H1 (cell line): ENCODE results near the gene HRH3. TPM values are rescaled to one million over a fixed set of nuclear protein-coding genes. Genes with fewer than 3 reads are reported as not detected.

Source experiments
- CTCF ChIA-PET: fragments of 300-600 bp; sonication (Branson Sonifier 250); formaldehyde crosslinking; loops from one replicate; lab custom pipeline; 2021; ENCODE audit not compliant: partially characterized antibody; lab: Charles Lee
- POLR2A ChIA-PET: fragments of 300-600 bp; sonication (Branson Sonifier 250); formaldehyde crosslinking; loops from one replicate; lab custom pipeline; 2021; ENCODE audit warnings: inconsistent platforms; ENCODE audit not compliant: partially characterized antibody; lab: Charles Lee
- DNase-seq, 2 experiments: peaks; one replicate each; pipeline versions ENCODE4 v3.0.0 to v3.0.0-alpha.2; 2010 to 2022; ENCODE audit warnings: low spot score in 2 of 2, low read depth in 1 of 2, mixed read lengths in 1 of 2
- FAIRE-seq: peaks from 2 replicates; lab custom pipeline; 2011; peaks lifted over from hg19 to GRCh38; lab: Jason Lieb, UNC
- H2AFZ ChIP-seq: 2 replicates; pipeline ENCODE4 v1.8.1; 2012; ENCODE audit warnings: low read length, inconsistent platforms
- H2AK5ac ChIP-seq: 2 replicates; pipeline ENCODE4 v1.6.1; 2013; ENCODE audit warnings: low read depth, low read length
- H2BK120ac ChIP-seq: replicated peaks from 2 replicates; pipeline ENCODE3; 2013; ENCODE audit warnings: low read depth, low read length, inconsistent platforms
- H2BK12ac ChIP-seq: 2 replicates; pipeline ENCODE4 v1.6.1; 2013; ENCODE audit warnings: low read depth, low read length
- H2BK15ac ChIP-seq: 2 replicates; pipeline ENCODE4 v1.6.1; 2013; ENCODE audit warnings: low read length
- H2BK20ac ChIP-seq: 2 replicates; pipeline ENCODE4 v1.6.1; 2013; ENCODE audit warnings: low read length
- H2BK5ac ChIP-seq: 2 replicates; pipeline ENCODE4 v1.6.1; 2013; ENCODE audit warnings: low read depth, low read length
- H3K14ac ChIP-seq: 2 replicates; pipeline ENCODE4 v1.6.1; 2013; ENCODE audit warnings: inconsistent platforms; ENCODE audit not compliant: insufficient read length
- H3K18ac ChIP-seq: 2 replicates; pipeline ENCODE4 v1.6.1; 2013; ENCODE audit warnings: low read length; ENCODE audit errors: extremely low read depth
- H3K23ac ChIP-seq: 2 replicates; pipeline ENCODE4 v1.6.1; 2013; ENCODE audit warnings: inconsistent platforms; ENCODE audit not compliant: insufficient read length
- H3K23me2 ChIP-seq: 2 replicates; pipeline ENCODE4 v1.6.1; 2013; ENCODE audit warnings: low read depth, low read length
- H3K27ac ChIP-seq: 2 replicates; pipeline ENCODE4 v1.6.1; 2011; ENCODE audit warnings: low read depth, low read length, inconsistent platforms
- H3K27me3 ChIP-seq, 4 experiments: replicated peaks in 1 of 4; 1 replicate in 1 of 4; 2 replicates in 3 of 4; pipeline versions ENCODE4 v1.6.1 to v1.8.1; 2011 to 2013; ENCODE audit warnings: low read length in 3 of 4, mild to moderate bottlenecking in 3 of 4, inconsistent platforms in 2 of 4, mixed read lengths in 2 of 4, moderate library complexity in 1 of 4; ENCODE audit not compliant: control insufficient read depth in 3 of 4, insufficient read depth in 3 of 4; ENCODE audit errors: extremely low read depth in 1 of 4
- H3K36me3 ChIP-seq, 4 experiments: 2 replicates each; pipeline versions ENCODE4 v1.6.1 to v1.8.1; 2011 to 2013; ENCODE audit warnings: mild to moderate bottlenecking in 4 of 4, low read length in 3 of 4, moderate library complexity in 2 of 4, control low read depth in 1 of 4, inconsistent platforms in 1 of 4; ENCODE audit not compliant: insufficient read depth in 4 of 4, control insufficient read depth in 2 of 4
- H3K4ac ChIP-seq: replicated peaks from 2 replicates; pipeline ENCODE3; 2013; ENCODE audit warnings: low read length, low read depth, mixed read lengths, inconsistent platforms; ENCODE audit not compliant: insufficient read length
- H3K4me1 ChIP-seq, 4 experiments: replicated peaks in 1 of 4; 1 replicate in 1 of 4; 2 replicates in 3 of 4; pipeline versions ENCODE4 v1.6.1 to v1.8.1; 2011 to 2013; ENCODE audit warnings: low read length in 3 of 4, inconsistent platforms in 2 of 4, mixed read lengths in 1 of 4; ENCODE audit not compliant: insufficient read depth in 4 of 4, control insufficient read depth in 3 of 4
- H3K4me2 ChIP-seq, 2 experiments: 2 replicates each; pipeline versions ENCODE4 v1.6.1 to v1.8.1; 2011 to 2013; ENCODE audit warnings: low read depth in 2 of 2, low read length in 2 of 2, control low read depth in 1 of 2, inconsistent platforms in 1 of 2, mild to moderate bottlenecking in 1 of 2; ENCODE audit not compliant: insufficient read depth in 1 of 2
- H3K4me3 ChIP-seq, 4 experiments: fragments of 200-600, 300-600 bp in 1 of 4; sonication (generic), shearing (Covaris generic), sonication (Bioruptor Twin) in 1 of 4; 2 replicates each; pipeline versions ENCODE4 v1.5.1 to v1.8.1; 2011 to 2016; ENCODE audit warnings: low read length in 4 of 4, low read depth in 3 of 4, control low read depth in 2 of 4, inconsistent platforms in 2 of 4, mild to moderate bottlenecking in 2 of 4, mixed read lengths in 1 of 4, moderate library complexity in 1 of 4; ENCODE audit not compliant: insufficient read depth in 2 of 4; ENCODE audit errors: extremely low read depth in 1 of 4
- H3K56ac ChIP-seq: replicated peaks from 2 replicates; pipeline ENCODE3; 2013; ENCODE audit warnings: low read depth, mild to moderate bottlenecking, mixed read lengths, low read length, inconsistent platforms; ENCODE audit not compliant: insufficient read length
- H3K79me1 ChIP-seq: 2 replicates; pipeline ENCODE4 v1.6.1; 2013; ENCODE audit warnings: low read depth, low read length, control low read depth
- H3K79me2 ChIP-seq, 2 experiments: 2 replicates each; pipeline versions ENCODE4 v1.6.1 to v1.8.1; 2012 to 2013; ENCODE audit warnings: low read length in 2 of 2, mild to moderate bottlenecking in 2 of 2, inconsistent platforms in 1 of 2; ENCODE audit not compliant: insufficient read depth in 2 of 2, control insufficient read depth in 1 of 2
- H3K9ac ChIP-seq, 4 experiments: replicated peaks in 1 of 4; 1 replicate in 1 of 4; 2 replicates in 3 of 4; pipeline versions ENCODE4 v1.6.1 to v1.8.1; 2011 to 2013; ENCODE audit warnings: low read depth in 3 of 4, low read length in 3 of 4, control low read depth in 2 of 4, mild to moderate bottlenecking in 2 of 4, moderate library complexity in 2 of 4, inconsistent platforms in 1 of 4; ENCODE audit errors: extremely low read depth in 1 of 4
- H3K9me3 ChIP-seq, 2 experiments: 2 replicates each; pipeline versions ENCODE4 v1.6.1 to v1.8.1; 2012 to 2013; ENCODE audit warnings: mild to moderate bottlenecking in 2 of 2, moderate library complexity in 2 of 2, control low read depth in 1 of 2, inconsistent platforms in 1 of 2, low read depth in 1 of 2, low read length in 1 of 2, mixed read lengths in 1 of 2; ENCODE audit not compliant: insufficient read depth in 2 of 2
- H4K20me1 ChIP-seq, 2 experiments: replicated peaks in 1 of 2; 2 replicates each; pipeline versions ENCODE3 to v1.8.1; 2011 to 2013; ENCODE audit warnings: inconsistent platforms in 2 of 2, low read length in 2 of 2, mild to moderate bottlenecking in 1 of 2; ENCODE audit not compliant: insufficient read depth in 2 of 2, control insufficient read depth in 1 of 2
- H4K5ac ChIP-seq: 2 replicates; pipeline ENCODE4 v1.6.1; 2013; ENCODE audit warnings: low read length, low read depth, mixed read lengths, inconsistent platforms; ENCODE audit not compliant: insufficient read length
- H4K8ac ChIP-seq: 2 replicates; pipeline ENCODE4 v1.8.0; 2013; ENCODE audit warnings: mild to moderate bottlenecking, moderate library complexity, low read length, inconsistent platforms; ENCODE audit not compliant: insufficient read depth; ENCODE audit errors: extremely low read depth
- H4K91ac ChIP-seq: replicated peaks from 2 replicates; pipeline ENCODE3; 2013; ENCODE audit warnings: low read length, mixed read lengths, inconsistent platforms; ENCODE audit not compliant: insufficient read length
- ATF3 ChIP-seq: IDR thresholded peaks from 2 replicates; pipeline ENCODE4 v1.6.1; 2011; ENCODE audit warnings: low read depth, mild to moderate bottlenecking, low read length; ENCODE audit not compliant: insufficient read depth
- BCL11A ChIP-seq, 2 experiments: IDR thresholded peaks; one replicate each; pipeline ENCODE4 v1.6.1; 2011; ENCODE audit warnings: low read depth in 2 of 2, low read length in 2 of 2, mild to moderate bottlenecking in 2 of 2
- CHD1 ChIP-seq: IDR thresholded peaks from 2 replicates; pipeline ENCODE4 v1.6.1; 2012; ENCODE audit warnings: low read depth, low read length, improper control_type of control experiment
- EZH2 ChIP-seq: fragments of 200-600 bp; sonication (generic); IDR thresholded peaks from 2 replicates; pipeline ENCODE4 v1.7.1; 2012; ENCODE audit warnings: low read depth, mild to moderate bottlenecking, moderate library complexity, low read length, inconsistent platforms; ENCODE audit not compliant: severe bottlenecking
- GABPA ChIP-seq: IDR thresholded peaks from 2 replicates; pipeline ENCODE4 v1.6.1; 2011; ENCODE audit warnings: mild to moderate bottlenecking, low read length, moderate library complexity, borderline replicate concordance; ENCODE audit not compliant: insufficient read depth
- HDAC2 ChIP-seq, 2 experiments: fragments of 300-600 bp in 1 of 2; sonication (generic) in 1 of 2; IDR thresholded peaks; 2 replicates each; pipeline ENCODE4 v1.6.1; 2011 to 2012; ENCODE audit warnings: low read depth in 2 of 2, low read length in 2 of 2, mild to moderate bottlenecking in 2 of 2, moderate library complexity in 2 of 2, borderline replicate concordance in 1 of 2, inconsistent platforms in 1 of 2
- JUN ChIP-seq: IDR thresholded peaks from 2 replicates; pipeline ENCODE4 v1.6.1; 2011; ENCODE audit warnings: low read depth, mild to moderate bottlenecking, improper control_type of control experiment, low read length
- JUND ChIP-seq: IDR thresholded peaks from 2 replicates; pipeline ENCODE4 v1.6.1; 2011; ENCODE audit warnings: mild to moderate bottlenecking, improper control_type of control experiment, low read length
- KDM5A ChIP-seq: fragments of 200-600 bp; IDR thresholded peaks from 2 replicates; pipeline ENCODE4 v1.7.1; 2012; ENCODE audit warnings: mild to moderate bottlenecking, low read length, inconsistent platforms, mixed read lengths
- PHF8 ChIP-seq: fragments of 200-600 bp; sonication (generic); conservative IDR thresholded peaks from 2 replicates; pipeline ENCODE4 v1.7.1; 2012; ENCODE audit warnings: low read depth, mild to moderate bottlenecking, inconsistent platforms, low read length, moderate library complexity
- POLR2AphosphoS5 ChIP-seq: IDR thresholded peaks from 2 replicates; pipeline ENCODE4 v1.6.1; 2011; ENCODE audit warnings: low read depth, low read length
- SIN3A ChIP-seq, 2 experiments: IDR thresholded peaks in 1 of 2; conservative IDR thresholded peaks in 1 of 2; 2 replicates each; pipeline ENCODE4 v1.6.1; 2011 to 2012; ENCODE audit warnings: low read length in 2 of 2, improper control_type of control experiment in 1 of 2, low read depth in 1 of 2, mild to moderate bottlenecking in 1 of 2
- WGBS, 2 experiments: shearing (Covaris generic) in 1 of 2; methylation state at CpG; one replicate each; pipeline versions ENCODE4 v1.1.6 to v1.1.7; 2013 to 2015; ENCODE audit warnings: low lambda C conversion rate in 2 of 2, mixed read lengths in 2 of 2, inconsistent platforms in 1 of 2, low coverage in 1 of 2, missing lambda C conversion rate in 1 of 2; ENCODE audit not compliant: insufficient replicate concordance in 2 of 2, insufficient coverage in 1 of 2, insufficient read length in 1 of 2; ENCODE audit errors: extremely low coverage in 1 of 2, missing lambda C conversion rate in 1 of 2; 5-methylcytosine and 5-hydroxymethylcytosine counted together
- polyA plus RNA-seq, 7 experiments: library from polyadenylated mRNA; depleted of rRNA in 3 of 7; stranded (reverse) in 5 of 7; unstranded in 2 of 7; fragments of >200 nt in 5 of 7; fragments of 200-250 nt in 2 of 7; gene quantifications; 1 replicate in 5 of 7; 2 replicates in 1 of 7; 4 replicates in 1 of 7; pipeline versions ENCODE4 v1.2.1 to v1.2.3, GENCODE V29; 2011 to 2013; ENCODE audit warnings: missing spikeins in 2 of 7, mixed read lengths in 2 of 7
- total RNA-seq: library from RNA; stranded (reverse); fragmentation: NEBNext Ultra II Directional; extraction: Animal tissue kit (Norgen Biotek cat#: 25700); gene quantifications from 2 replicates; pipeline ENCODE4 v1.2.1, GENCODE V29; 2021

The HRH3 gene
- total and polyA plus RNA-seq, 2 of the 8 experiments (the other 6 are each of a cell fraction or from before 2014, with no cell fraction given), result 2.0 to 4.5 TPM

GRCh38 chr20:62222266-62222850 lies 2.3 kb upstream of the HRH3 start:
- Histone ChIP-seq H3K9ac (no peak overlapping the region), H3K23ac (no peak overlapping the region), H4K8ac (no peak overlapping the region), H3K27ac (no peak overlapping the region), H4K91ac (no peak overlapping the region), H2AFZ (no peak overlapping the region), H3K79me1 (no peaks in the 10 kb centered on the region), H3K4me3 (no peak overlapping the region), H2BK5ac (no peak overlapping the region), H3K18ac (no peak overlapping the region), H2BK15ac (0 out of 2 replicates have a peak overlapping the region, but pooled peaks have one; percentile 61), H2AK5ac (no peak overlapping the region), H3K9me3 (no peaks in the 10 kb centered on the region), H3K4me2 (no peak overlapping the region), H2BK20ac (no peak overlapping the region), H3K23me2 (peaks cover 21% of the 10 kb centered on the region; the same call in 1 of the 2 replicates), H3K4me1 (peaks cover 0 to 34% (median 16%) of the 10 kb centered on the region in 4 experiments; a peak in 6 of 7 replicates), H3K14ac (no peak overlapping the region), H3K56ac (no peak overlapping the region), H3K79me2 (no peaks in the 10 kb centered on the region), H3K4ac (no peak overlapping the region), H3K36me3 (no peaks in the 10 kb centered on the region), H3K27me3 (peaks cover 9 to 64% (median 43%) of the 10 kb centered on the region in 4 experiments), H2BK12ac (no peak overlapping the region; the same call in 1 of the 2 replicates), H2BK120ac (no peak overlapping the region), H4K5ac (no peak overlapping the region), H4K20me1 (peaks cover 6 to 18% of the 10 kb centered on the region in 2 experiments)
- 96% methylated on average over 12 of the region's 18 CpGs; no CpG with 5 or more reads in 1 of the 2 experiments for WGBS, 2 experiments
- no peak for FAIRE-seq
- no peak for DNase-seq
- ChIA-PET CTCF (interaction anchor here (1.1 to 2.2 kb wide), 4 partner anchors 10 to 245 kb away, joined by 3 to 6 read pairs (median 3); no protein-coding TSS in a partner anchor), POLR2A (interaction anchor here (0.7 to 1.6 kb wide), 2 partner anchors 31 to 51 kb away, joined by 3 read pairs; no protein-coding TSS in a partner anchor)
- TF ChIP-seq JUND (no peak), HDAC2 (IDR thresholded peaks at IDR 0.05; ENCODE audit: borderline replicate concordance in 1 of 2, low read depth in 2 of 2, low read length in 2 of 2) (no peak), ATF3 (no peak), GABPA (no peak), EZH2 (no peak), SIN3A (conservative IDR thresholded peaks at IDR 0.05 in 1 of 2, IDR thresholded peaks at IDR 0.05 in 1 of 2; ENCODE audit: low read depth in 1 of 2, low read length in 2 of 2) (no peak), POLR2AphosphoS5 (no peak), KDM5A (no peak), CHD1 (no peak), PHF8 (no peak), JUN (no peak), BCL11A (IDR thresholded peaks at IDR 0.05; ENCODE audit: low read depth in 2 of 2, low read length in 2 of 2) (no peak)
